Measurements from ENCODE around the gene C21orf91.
"Not testable (repeated sequence)": the region's sequence is repeated elsewhere in the genome, so short reads cannot be mapped to it uniquely, and the experiment has no call there.

C21orf91 gene

GRCh38 chr21:17775431-17776126 lies 43.6 kb downstream of the C21orf91 start:
- DNase-seq, result peak; percentile 71

- not testable (repeated sequence) for DNase-seq
Observed at GRCh38 chr21:17775021-17775420, 44.1 kb downstream of the C21orf91 start.

DNA sequence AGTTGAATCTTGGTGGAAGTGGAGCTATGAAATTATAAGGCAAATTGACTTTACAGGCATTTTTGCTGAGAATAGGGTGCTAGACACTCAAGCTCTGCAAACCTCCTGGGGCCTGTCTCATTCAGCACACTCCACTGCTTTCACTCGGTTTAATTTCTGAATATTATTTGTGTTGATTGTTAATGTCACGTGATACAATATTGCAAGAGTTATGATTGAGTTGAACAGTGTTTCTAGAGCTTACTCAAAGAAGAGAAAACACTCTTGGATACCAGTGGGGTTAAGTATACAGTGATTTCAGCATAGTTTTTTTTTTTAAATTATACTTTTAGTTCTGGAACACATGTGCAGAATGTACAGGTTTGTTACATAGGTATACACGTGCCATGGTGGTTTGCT lies 49.7 kb downstream of the C21orf91 start:
- DNase-seq, result no peak

DNA sequence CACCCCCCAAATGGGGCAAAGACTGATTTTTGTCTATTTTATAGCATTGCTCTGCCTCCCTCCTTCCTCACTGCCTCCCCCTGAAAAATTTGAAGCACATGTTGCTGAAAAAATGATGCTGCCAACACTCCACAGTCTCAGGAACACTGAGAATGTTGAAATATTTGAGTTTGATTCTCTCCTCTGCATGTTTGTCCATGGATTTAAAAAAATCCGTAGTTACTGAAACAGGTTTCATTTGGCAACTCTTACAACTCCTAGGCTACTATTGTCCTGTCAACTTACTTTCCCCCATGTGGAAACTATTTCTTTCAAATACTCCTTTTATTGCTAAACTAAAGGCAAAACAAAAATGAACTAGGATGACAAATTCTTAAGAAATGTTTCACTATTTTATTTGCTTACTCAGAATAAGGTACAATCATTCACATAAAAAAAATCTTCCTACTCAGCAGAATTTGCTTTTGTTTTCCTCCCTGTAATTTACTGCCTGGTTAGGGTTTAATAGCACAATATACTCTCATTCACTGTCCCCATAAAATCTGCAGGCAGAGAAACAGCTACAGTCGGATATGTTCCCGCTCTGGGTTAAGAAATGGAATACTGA lies 50.2 kb downstream of the C21orf91 start:
- no peak for DNase-seq

DNA sequence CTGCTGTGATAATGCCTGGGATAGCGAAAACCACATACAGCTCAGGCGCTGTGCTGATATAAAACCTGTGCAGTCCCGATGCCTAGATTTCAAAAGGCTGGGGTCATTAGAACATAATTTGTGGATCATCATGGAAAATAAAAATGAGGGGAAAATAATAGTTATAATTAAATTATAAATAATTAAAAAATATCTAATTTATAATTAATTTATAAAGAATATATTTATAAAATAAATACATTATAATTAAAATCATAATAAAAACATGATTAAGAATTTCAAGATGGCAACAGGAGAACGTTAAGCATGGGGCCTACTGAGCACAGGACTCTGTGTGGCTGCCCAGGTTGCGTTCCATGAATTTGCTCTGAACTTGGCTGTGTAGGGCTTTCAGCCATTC lies 53.9 kb downstream of the C21orf91 start:
- DNase-seq, result no peak

DNA sequence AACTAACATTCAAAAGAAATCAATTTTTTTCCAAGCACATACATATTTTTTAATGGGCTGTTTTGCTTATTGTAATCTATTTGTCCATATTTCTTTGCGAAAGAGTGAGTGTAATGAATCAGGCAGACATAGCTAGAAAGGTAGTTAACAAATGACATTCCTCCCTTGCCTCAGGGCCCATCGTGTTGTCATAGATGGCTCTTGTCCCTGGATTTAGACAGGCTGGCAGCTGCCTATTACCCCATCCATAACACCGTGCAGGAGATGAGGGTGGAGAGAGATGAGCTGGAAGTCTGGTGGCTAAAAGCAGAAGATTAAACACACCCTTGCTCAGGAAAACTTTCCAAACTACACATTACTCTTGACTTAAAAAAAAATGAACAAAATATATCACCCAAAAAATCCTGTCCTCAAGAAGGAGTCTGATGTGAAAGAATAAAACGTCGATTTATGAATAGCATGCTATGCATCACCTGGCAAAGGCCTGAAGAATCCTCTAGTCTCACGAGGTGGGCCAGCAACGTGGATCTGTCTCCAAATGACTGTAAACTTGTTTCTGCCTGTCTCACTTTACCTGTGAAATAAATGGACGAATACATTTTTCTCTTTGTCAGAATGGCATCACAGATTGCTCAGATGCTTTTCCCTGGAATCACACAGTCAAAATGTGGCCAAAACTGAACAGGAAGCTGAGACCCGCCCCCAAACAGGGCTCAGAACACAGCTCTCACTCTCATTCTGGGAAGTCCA lies 55.7 kb downstream of the C21orf91 start:
- DNase-seq, result no peak

- no peak for DNase-seq
Observed at GRCh38 chr21:17759511-17760178, 59.5 kb downstream of the C21orf91 start.

DNA sequence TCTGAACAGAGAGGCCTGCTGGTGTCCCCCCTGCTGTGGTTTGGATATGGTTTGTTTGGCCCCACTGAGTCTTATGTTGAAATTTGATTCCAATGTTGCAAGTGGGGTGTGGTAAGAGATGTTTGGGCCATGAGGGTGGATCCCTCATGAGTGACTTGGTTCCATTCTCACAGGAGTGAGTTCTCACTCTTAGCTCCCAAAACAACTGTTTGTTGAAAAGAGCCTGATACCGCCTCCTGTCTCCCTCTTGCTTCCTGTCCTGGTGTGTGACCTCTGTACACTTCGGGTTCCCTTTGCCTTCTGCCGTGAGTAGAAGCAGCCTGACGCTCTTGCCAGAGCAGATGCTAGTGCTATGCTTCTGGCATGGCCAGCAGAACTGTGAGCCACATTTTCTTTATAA lies 60.5 kb downstream of the C21orf91 start:
- DNase-seq, result no peak

GRCh38 chr21:17757671-17758070 lies 61.5 kb downstream of the C21orf91 start:
- DNase-seq, result no peak

DNA sequence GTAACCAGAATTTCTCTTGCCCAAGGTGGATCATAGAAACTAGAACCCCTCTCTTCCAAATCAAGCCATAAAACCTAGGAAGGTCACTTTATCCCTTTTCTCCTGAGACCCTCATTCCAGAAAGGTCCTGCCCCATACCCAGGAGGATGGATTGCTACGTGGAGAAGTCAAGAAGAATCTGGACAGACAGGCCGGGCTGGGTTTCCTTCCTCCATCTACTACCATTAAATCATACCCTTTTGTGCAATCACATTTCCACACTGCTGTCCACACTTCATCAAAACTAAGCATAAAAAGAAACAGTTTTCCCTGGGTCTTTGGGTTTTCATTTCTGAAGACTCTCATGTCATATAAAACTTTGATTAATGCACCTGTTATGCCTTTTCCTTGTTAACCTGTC lies 65.4 kb downstream of the C21orf91 start:
- DNase-seq, result no peak

DNA sequence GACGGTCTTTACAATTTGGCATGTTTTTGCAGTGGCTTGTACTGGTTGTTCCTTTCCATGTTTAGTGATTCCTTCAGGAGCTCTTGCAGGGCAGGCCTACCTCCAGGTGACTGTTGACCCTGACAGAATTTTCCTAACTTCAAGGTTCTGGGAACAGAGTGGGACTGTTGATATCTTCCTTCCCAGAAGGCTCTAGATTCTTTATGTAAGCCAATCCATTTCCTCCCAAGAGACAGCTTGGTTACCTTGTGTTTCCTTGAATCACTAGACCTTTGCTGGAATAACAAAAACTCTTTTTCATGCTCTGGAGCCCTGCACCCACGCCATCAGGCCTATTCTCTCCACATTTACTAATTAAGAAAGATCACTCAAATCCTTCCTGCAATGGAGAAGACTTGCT lies 67.0 kb downstream of the C21orf91 start:
- no peak for DNase-seq

DNA sequence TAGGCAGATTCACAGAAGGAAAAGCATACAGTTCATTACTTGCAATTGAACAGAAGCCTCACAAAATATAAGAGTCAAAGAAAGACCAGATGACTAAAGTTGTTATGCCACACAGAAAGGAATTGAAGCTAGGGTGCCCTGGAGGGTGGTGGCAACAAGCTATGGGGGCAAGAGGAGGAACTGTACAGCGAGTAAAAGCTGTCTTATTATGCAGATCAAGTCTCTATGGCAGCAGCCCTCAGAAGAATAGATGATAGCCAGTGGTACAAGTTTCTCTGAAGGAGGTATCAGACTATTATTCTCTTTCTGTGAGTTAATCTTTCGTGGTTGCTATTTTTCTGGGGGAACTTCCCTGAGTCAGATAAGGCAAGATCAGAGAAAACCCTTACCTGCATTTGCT lies 72.2 kb downstream of the C21orf91 start:
- DNase-seq, result no peak

DNA sequence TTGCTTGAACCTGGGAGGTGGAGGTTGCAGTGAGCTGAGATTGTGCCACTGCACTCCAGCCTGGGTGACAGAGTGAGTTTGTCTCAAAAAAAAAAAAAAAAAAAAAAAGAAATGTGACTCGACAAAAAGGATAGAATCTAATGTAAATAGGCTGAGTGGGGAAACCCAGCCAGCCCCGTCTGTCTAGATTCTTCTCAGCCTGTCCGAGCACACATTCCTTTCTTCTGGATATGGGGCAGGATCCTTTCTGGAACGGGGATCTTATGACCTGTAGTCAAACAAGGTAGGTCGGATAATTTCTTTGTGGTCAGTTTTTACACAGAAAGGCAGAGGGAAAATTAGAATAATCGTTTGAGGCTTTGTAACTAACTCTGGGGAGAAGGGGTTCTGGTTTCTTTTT lies 74.1 kb downstream of the C21orf91 start:
- DNase-seq, result no peak

DNA sequence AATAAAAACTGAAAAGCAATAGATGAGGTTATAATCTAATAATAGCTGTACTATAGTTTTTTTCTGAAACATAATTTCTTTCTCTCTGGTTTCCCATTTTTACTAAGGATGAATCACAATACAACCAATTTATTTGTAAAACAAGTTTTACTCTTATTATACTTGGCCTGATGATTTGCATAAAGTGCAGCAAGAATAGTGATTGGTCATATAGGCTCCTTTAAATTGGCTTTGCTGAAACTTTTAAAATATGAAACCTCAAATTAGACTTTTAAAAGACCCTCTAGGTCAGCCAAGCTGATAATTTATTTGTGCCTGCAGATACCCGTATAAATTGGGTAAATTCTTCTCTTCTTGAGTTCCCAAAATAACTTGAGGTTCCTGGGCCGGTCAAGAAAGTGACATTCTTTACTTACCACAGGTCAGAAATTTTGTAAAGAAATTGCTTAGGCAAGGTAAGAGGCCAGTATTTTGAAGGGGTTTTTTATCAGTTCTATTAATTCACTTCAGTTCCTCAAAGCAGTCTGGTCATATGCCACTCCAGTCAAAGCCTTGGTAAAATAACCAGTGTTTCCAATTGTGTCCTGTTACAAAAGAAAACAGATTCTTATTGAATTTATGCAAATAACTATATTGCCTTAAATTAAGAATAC lies 76.1 kb downstream of the C21orf91 start:
- DNase-seq, result no peak

- DNase-seq, result no peak
Observed at GRCh38 chr21:17742181-17742580, 77.0 kb downstream of the C21orf91 start.
